Measurements from ENCODE around the gene ADH6. TPM values are rescaled to one million over a fixed set of nuclear protein-coding genes. Genes with fewer than 3 reads are reported as not detected.

The ADH6 gene
- not detected for total RNA-seq

GRCh38 chr4:99219072-99219471 lies at the start of gene ADH6:
Gene ADH6, minus strand, starts transcription at chr4:99219246. Its CDS starts 94 bp downstream, at chr4:99219152.

Other genes starting within 250 kb of the ADH6 start
- gene METAP1, start 223.5 kb downstream of the ADH6 start, total RNA-seq, result 24.2 TPM
- 104 TPM for gene ADH5, start 130.5 kb downstream of the ADH6 start, total RNA-seq
- not detected for gene ADH4, start 74.9 kb downstream of the ADH6 start, total RNA-seq
- gene ADH1A, start 71.7 kb upstream of the ADH6 start, total RNA-seq, result not detected
- 0.23 TPM for gene ADH1B, start 102.2 kb upstream of the ADH6 start, total RNA-seq
- gene ADH1C, start 133.5 kb upstream of the ADH6 start, total RNA-seq, result not detected
- not detected for gene ADH7, start 216.1 kb upstream of the ADH6 start, total RNA-seq

All from diencephalon (tissue), 1 donor.